Mucosa of stomach (tissue), 1 donor: ENCODE data around the gene PDZD2.
"Not testable (repeated sequence)": the region's sequence is repeated elsewhere in the genome, so short reads cannot be mapped to it uniquely, and the experiment has no call there.

Experiments
- H3K27me3 ChIP-seq: one replicate; pipeline ENCODE4 v1.7.0; 2013; ENCODE audit warnings: mild to moderate bottlenecking, low read length; ENCODE audit not compliant: control insufficient read depth, insufficient read depth
- H3K36me3 ChIP-seq: one replicate; pipeline ENCODE4 v1.7.0; 2013; ENCODE audit warnings: low read length; ENCODE audit not compliant: control insufficient read depth, insufficient read depth
- H3K4me1 ChIP-seq: one replicate; pipeline ENCODE4 v1.7.0; 2013; ENCODE audit warnings: mild to moderate bottlenecking, low read length; ENCODE audit not compliant: control insufficient read depth, insufficient read depth
- H3K4me3 ChIP-seq: one replicate; pipeline ENCODE4 v1.7.0; 2013; ENCODE audit warnings: low read length
- H3K9ac ChIP-seq: one replicate; pipeline ENCODE4 v1.7.0; 2013; ENCODE audit warnings: mild to moderate bottlenecking, low read length, moderate library complexity
- H3K9me3 ChIP-seq: one replicate; pipeline ENCODE4 v1.7.0; 2013; ENCODE audit warnings: mild to moderate bottlenecking, low read length, moderate library complexity; ENCODE audit not compliant: control insufficient read depth
- donor health status: Pancreatic carcinoma.

The PDZD2 gene

DNA sequence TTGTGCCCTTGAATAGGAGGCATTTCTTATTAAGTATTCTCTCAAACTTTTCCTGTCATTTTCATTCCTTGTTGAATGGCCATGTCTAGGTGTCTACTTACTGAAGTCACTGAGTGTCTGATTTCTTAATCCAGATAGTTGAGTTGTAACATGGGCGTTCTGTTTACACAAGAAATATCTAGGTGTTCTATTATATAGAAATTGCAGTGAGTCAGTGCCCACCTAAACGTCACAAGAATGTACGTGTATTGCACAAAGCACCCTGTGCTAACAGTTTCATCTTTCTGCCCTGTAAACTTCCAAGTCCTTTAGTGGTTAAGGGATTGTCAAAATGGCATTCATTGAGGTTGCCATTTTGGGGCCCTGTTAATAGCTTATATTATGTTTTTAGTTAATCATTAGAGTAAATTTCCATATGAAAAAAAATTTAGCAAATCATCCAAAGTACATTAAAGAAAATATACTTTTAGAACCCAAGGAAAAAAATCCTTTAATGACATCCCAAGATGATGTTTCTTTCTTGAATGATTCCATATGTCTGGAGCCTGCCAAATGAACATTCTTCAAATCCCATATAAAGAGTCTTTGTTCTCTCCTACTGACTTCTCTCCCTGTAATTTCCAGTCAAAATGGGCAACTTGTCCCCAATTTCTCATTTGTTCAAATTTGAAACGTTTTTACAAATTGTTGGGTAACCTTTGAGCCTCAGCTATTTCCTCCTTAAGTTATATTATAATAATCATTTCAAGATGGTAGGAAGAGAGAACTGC is 421.0 kb downstream of the PDZD2 start:
- no peaks in the 10 kb centered on the region for H3K9me3 ChIP-seq
- no peak overlapping the region for H3K4me3 ChIP-seq
- H3K9ac ChIP-seq = no peak overlapping the region
- H3K27me3 ChIP-seq = no peaks in the 10 kb centered on the region
- H3K36me3 ChIP-seq = no peaks in the 10 kb centered on the region
- no peaks in the 10 kb centered on the region for H3K4me1 ChIP-seq

DNA sequence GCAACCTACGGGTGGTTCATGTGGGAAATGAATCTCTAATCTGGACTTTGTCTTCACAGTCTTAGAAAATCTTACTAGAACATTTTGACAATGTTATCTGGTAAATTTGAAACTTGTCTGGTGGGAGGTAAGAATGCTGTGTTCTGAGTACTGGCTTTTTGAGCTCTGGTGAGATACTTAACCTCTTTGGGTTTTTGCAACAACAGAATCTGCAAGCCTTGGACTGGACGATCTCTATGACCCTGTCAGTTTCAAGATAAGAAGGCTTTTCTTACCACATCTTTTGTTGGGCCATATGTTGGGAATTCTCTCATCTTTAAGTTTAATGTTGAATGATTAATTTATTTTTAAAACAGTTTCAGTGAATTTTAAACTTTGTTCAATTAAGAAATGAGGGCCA is 422.3 kb downstream of the PDZD2 start:
- Histone ChIP-seq H3K27me3 (no peaks in the 10 kb centered on the region), H3K4me3 (no peak overlapping the region), H3K9ac (no peak overlapping the region), H3K36me3 (no peaks in the 10 kb centered on the region), H3K9me3 (no peaks in the 10 kb centered on the region), H3K4me1 (no peaks in the 10 kb centered on the region)

DNA sequence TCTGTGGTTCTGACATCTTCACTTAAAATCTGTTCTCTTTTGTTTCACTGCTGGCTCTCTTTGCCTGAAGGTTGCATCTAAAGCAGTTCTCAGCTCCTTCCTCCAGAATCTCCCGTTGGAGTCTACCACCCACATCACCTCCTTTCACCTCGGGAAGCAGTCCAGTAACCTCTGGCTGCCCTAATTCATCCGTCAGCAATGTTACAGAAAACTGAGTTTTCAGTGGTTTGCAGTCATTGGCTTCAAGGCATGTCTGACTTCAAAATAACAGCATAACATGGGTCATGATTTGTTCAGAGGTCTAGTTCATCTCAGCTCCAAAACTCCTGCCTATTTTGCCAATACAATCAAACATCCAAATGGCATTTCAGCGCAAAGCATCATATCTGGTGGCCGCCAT is 427.5 kb downstream of the PDZD2 start:
- H3K4me1 ChIP-seq = no peaks in the 10 kb centered on the region
- H3K36me3 ChIP-seq = no peaks in the 10 kb centered on the region
- H3K27me3 ChIP-seq = no peaks in the 10 kb centered on the region
- H3K9ac ChIP-seq = no peak overlapping the region
- H3K9me3 ChIP-seq = no peaks in the 10 kb centered on the region
- H3K4me3 ChIP-seq = no peak overlapping the region

DNA sequence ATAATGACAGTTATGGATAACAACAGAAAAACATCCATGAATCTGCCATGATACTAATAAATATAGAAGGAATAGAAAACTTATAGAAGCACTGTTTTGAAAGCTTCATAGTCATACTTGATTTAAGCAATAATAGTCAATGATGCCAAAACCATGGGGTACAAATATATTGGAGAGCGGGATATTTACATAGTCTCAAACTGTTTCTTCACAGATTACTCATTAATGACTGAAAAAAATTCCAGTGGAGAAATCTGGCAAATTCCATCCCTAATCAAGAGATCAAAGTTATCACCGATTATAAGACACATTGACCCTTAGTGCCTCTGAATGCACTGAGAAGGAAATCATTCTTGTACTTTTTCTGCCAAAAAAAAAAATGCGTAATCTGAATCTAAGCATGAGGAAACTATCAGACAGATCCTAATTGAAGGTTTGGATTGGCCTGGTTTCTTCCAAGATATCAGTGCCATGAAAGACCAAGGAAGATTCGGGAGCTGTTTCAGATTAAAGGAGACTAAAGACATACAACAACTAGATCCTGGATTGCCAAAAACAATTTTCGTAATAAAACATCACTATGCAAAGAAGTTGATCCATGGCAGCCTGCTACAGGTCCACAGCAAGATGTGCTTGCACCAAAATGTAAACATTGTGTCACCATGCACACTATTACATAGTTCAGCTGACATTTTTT is 429.0 kb downstream of the PDZD2 start:
- Histone ChIP-seq H3K4me3 (no peak overlapping the region), H3K36me3 (no peaks in the 10 kb centered on the region), H3K9me3 (no peaks in the 10 kb centered on the region), H3K4me1 (no peaks in the 10 kb centered on the region), H3K27me3 (no peaks in the 10 kb centered on the region), H3K9ac (no peak overlapping the region)

DNA sequence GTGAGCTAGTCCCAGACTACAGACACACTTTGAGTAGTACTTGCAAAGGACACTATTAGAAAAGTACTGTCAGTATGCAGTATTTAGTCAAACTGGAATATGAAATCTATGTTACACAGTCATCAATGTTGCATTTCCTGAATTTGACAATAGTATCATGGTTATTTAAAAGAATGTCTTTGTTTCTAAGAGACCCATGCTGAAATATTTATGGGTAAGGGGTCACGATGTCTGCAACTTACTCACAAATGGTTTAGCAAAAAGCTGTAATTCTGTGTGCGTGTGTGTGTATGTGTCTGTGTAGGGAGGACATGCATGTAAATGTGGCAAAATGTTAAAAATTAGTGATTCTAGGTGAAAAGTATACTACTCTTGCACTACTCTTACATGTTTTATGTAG is 429.6 kb downstream of the PDZD2 start:
- H3K36me3 ChIP-seq = no peaks in the 10 kb centered on the region
- H3K9ac ChIP-seq = no peak overlapping the region
- no peaks in the 10 kb centered on the region for H3K4me1 ChIP-seq
- no peak overlapping the region for H3K4me3 ChIP-seq
- no peaks in the 10 kb centered on the region for H3K27me3 ChIP-seq
- H3K9me3 ChIP-seq = no peaks in the 10 kb centered on the region

DNA sequence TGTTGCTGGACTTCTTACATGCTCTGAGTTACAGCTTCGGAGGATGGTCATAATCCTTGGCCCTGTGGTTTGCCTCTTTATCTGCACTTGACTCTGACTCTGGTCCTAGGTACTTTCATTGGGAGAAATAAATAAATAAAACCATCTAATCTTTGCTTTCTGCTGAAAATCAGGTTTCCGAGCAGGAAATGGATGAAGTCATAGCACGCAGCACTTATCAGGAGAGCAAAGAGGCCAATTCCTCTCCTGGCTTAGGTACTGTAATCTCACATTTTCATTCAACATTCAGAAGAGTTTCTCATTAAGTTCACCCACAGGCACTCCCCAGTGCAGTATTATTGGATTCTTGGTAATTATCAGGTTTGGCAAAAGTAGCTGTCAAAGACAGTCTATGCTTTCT is 430.5 kb downstream of the PDZD2 start:
- Histone ChIP-seq H3K4me3 (no peak overlapping the region), H3K4me1 (no peaks in the 10 kb centered on the region), H3K9me3 (no peaks in the 10 kb centered on the region), H3K27me3 (no peaks in the 10 kb centered on the region), H3K9ac (no peak overlapping the region), H3K36me3 (no peaks in the 10 kb centered on the region)

DNA sequence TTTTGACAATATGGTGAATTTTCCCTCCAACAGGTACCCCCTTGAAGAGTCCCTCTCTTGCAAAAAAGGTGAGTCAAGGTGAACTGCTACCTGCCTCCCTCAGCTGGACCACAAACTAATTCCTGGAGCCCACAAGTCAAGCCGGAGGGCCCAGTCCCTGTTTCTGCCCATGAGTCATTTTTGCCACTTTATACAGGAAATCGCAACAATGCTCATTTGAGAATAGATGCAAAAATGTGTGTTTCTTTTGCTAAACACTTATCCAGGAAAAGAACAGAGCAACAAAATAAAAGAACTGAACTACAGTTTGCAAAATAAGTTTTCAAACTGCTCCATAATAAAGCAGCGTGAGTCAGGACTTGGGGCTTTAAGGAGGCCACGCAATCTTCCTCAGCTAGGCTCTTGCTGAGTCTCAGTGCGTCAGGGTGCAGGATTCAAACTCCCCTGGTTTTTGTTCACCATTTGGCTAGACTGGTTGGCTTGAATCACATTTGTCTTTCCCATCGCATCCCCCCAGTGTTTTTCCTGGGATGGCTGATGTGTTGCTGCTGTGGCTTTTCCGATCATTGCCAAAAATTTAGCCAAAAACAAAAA is 432.5 kb downstream of the PDZD2 start:
- Histone ChIP-seq H3K9me3 (no peaks in the 10 kb centered on the region), H3K36me3 (no peaks in the 10 kb centered on the region), H3K9ac (no peak overlapping the region), H3K4me1 (no peaks in the 10 kb centered on the region), H3K4me3 (no peak overlapping the region), H3K27me3 (no peaks in the 10 kb centered on the region)

DNA sequence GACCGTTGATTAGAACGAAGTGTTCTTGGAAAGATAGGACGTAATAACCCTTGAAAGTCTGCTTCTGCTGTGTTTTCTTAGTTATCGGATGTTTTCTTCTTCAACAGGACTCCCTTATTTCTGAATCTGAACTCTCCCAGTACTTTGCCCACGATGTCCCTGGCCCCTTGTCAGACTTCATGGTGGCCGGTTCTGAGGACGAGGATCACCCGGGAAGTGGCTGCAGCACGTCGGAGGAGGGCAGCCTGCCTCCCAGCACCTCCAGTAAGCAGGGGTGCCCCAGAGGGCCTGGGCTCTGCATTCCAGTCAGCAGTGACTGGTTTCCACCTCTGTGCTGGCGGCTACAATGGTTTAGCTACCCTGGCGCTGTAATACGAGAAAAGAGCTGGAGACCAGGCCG is 433.1 kb downstream of the PDZD2 start:
- no peaks in the 10 kb centered on the region for H3K9me3 ChIP-seq
- no peaks in the 10 kb centered on the region for H3K27me3 ChIP-seq
- no peak overlapping the region for H3K4me3 ChIP-seq
- no peak overlapping the region for H3K9ac ChIP-seq
- H3K4me1 ChIP-seq = no peaks in the 10 kb centered on the region
- H3K36me3 ChIP-seq = no peaks in the 10 kb centered on the region

DNA sequence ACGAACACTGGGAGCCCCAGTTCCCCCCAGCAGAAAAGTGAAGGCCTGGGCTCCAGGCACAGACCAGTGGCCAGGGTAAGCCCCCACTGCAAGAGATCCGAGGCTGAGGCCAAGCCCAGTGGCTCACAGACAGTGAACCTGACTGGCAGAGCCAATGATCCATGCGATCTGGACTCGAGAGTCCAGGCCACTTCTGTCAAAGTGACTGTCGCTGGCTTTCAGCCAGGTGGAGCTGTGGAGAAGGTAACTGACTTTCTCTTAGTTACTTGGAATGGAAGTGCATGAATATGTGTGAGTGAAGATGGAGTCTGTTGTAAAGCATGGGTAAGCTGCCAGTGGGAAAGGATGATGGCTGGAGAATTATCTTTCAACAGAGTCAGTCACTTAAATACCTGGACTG is 435.5 kb downstream of the PDZD2 start:
- no peaks in the 10 kb centered on the region for H3K36me3 ChIP-seq
- H3K9ac ChIP-seq = no peak overlapping the region
- H3K4me1 ChIP-seq = no peaks in the 10 kb centered on the region
- H3K4me3 ChIP-seq = no peak overlapping the region
- no peaks in the 10 kb centered on the region for H3K9me3 ChIP-seq
- H3K27me3 ChIP-seq = no peaks in the 10 kb centered on the region

DNA sequence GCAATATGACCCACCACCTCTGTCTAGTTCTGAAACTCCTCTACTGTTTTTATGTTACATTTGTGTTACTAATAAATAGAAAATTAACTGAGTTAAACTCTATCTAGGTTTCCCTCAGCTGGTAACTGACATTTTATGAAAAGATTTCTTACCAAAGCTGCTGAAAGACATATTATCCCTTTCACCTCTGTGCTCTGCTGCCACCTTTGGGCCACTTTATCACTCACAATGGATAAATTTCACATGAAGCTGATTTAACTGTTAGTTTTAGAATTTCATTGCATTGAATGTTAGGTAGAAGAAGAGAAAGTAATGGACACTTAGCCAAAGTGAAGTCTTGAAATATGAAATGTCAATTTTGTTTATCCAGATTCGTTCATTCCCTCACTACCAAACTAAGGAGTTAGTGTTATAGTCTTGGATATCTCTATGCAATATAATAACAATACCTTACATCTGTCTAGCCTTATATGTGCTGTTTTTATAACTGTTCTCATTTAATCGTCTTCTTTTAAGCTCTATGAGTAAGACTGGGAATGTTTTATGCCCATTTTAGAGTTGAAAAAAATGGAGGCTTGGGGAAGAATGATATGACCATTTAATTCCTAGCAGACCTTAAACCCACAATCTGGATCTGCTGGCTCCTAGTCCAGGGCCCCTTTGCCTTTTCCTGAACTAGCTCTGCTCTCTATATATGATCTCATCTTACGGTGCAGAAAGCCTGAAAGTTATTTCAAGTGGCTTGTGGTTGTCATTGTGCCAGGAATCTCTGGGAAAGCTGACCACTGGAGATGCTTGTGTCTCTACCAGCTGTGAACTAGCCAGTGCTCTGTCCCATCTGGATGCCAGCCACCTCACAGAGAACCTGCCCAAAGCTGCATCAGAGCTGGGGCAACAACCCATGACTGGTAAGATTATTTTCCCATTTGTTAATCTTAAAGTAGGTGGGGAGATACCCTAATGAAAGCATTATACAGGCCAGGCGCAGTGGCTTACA is 438.1 kb downstream of the PDZD2 start:
- Histone ChIP-seq H3K4me3 (no peak overlapping the region), H3K9me3 (no peaks in the 10 kb centered on the region), H3K4me1 (no peaks in the 10 kb centered on the region), H3K9ac (no peak overlapping the region), H3K27me3 (no peaks in the 10 kb centered on the region), H3K36me3 (no peaks in the 10 kb centered on the region)

DNA sequence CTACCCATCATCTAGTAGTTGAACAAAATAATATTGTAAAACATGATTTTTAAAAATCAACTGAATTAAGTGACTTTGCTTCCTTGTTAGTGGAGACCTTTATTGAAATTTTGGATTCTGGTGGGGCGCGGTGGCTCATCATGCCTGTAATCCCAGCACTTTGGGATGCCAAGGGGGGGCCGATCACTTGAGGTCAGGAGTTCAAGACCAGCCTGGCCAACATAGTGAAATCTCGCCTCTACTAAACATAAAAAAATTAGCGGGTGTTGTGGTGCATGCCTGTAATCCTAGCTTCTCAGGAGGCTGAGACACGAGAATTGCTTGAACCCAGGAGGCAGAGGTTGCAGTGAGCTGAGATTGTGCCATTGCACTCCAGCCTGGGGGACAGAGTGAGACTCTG is 439.9 kb downstream of the PDZD2 start:
- H3K36me3 ChIP-seq, H3K4me1 ChIP-seq, H3K4me3 ChIP-seq, H3K9ac ChIP-seq, H3K27me3 ChIP-seq, H3K9me3 ChIP-seq: not testable (repeated sequence)
